Tibial artery (tissue), 4 donors: Measurements from ENCODE around the gene NKAIN1.

Experiments used
- DNase-seq, 2 donors: peaks; one replicate each; pipeline ENCODE4 v3.0.0-alpha.2; 2019
- H3K27ac ChIP-seq, 2 donors: fragments of 200-600 bp; sonication (generic) in 1 of 2; 1 replicate in 1 of 2; 2 replicates in 1 of 2; pipeline ENCODE4 v1.5.1; 2018 to 2019; ENCODE audit warnings: mild to moderate bottlenecking in 1 of 2
- H3K27me3 ChIP-seq, 2 donors: fragments of 200-600 bp; sonication (generic) in 1 of 2; one replicate each; pipeline versions ENCODE4 v1.5.1 to v1.6.0; 2016 to 2019
- H3K36me3 ChIP-seq, 3 donors: fragments of 200-600 bp; sonication (generic) in 2 of 3; one replicate each; pipeline ENCODE4 v1.5.1; 2016 to 2019; ENCODE audit warnings: mild to moderate bottlenecking in 2 of 3
- H3K4me1 ChIP-seq, 4 donors: fragments of 200-600 bp; sonication (generic) in 2 of 4; 1 replicate in 3 of 4; 2 replicates in 1 of 4; pipeline ENCODE4 v1.5.1; 2016 to 2019
- H3K4me3 ChIP-seq, 2 donors: fragments of 200-600 bp; sonication (generic) in 1 of 2; 1 replicate in 1 of 2; 2 replicates in 1 of 2; pipeline ENCODE4 v1.5.1; 2018 to 2019; ENCODE audit warnings: mild to moderate bottlenecking in 2 of 2
- H3K9me3 ChIP-seq, 3 donors: fragments of 200-600 bp; sonication (generic) in 1 of 3; one replicate each; pipeline ENCODE4 v1.5.1; 2016 to 2019
- CTCF ChIP-seq, 2 experiments: fragments of 200-600 bp in 1 of 2; fragments of 450-650 bp in 1 of 2; IDR thresholded peaks; one replicate each; pipeline ENCODE4 v1.5.1; 2017 to 2019; ENCODE audit warnings: antibody characterized with exemption in 2 of 2, mild to moderate bottlenecking in 1 of 2, moderate library complexity in 1 of 2
- intact Hi-C: fragments of 100-400 bp; cut with DNase I; formaldehyde crosslinking; loops from one replicate; pipeline ENCODE4 v1.15.0; 2023; ENCODE audit warnings: low total_unique reads

NKAIN1 gene

GRCh38 chr1:31227891-31228568 lies 11.7 kb downstream of the NKAIN1 start:
- no peak for TF ChIP-seq CTCF (IDR thresholded peaks at IDR 0.05)
- Histone ChIP-seq H3K27ac (no peak overlapping the region), H3K36me3 (no peaks in the 10 kb centered on the region), H3K4me3 (no peak overlapping the region), H3K27me3 (peaks cover 0 to 15% of the 10 kb centered on the region in 2 donors), H3K4me1 (no peaks in the 10 kb centered on the region), H3K9me3 (no peaks in the 10 kb centered on the region)
- intact Hi-C loops: no loop called here
- no peak for DNase-seq

- no peaks in the 10 kb centered on the region for H3K36me3 ChIP-seq
- no peaks in the 10 kb centered on the region for H3K4me1 ChIP-seq
- no peak overlapping the region for H3K27ac ChIP-seq
- no peak overlapping the region for H3K4me3 ChIP-seq
- H3K27me3 ChIP-seq: peaks cover 0 to 30% of the 10 kb centered on the region in 2 donors
- intact Hi-C loops: no loop called here
- TF ChIP-seq CTCF (IDR thresholded peaks at IDR 0.05): no peak
- H3K9me3 ChIP-seq: no peaks in the 10 kb centered on the region
- DNase-seq: no peak
These were observed 15.6 kb downstream of the NKAIN1 start for GRCh38 chr1:31224068-31224467.

- Histone ChIP-seq H3K4me1 (no peaks in the 10 kb centered on the region), H3K36me3 (no peaks in the 10 kb centered on the region), H3K4me3 (no peak overlapping the region), H3K9me3 (no peaks in the 10 kb centered on the region), H3K27me3 (peaks cover 0 to 33% of the 10 kb centered on the region in 2 donors), H3K27ac (no peak overlapping the region)
- intact Hi-C loops: no loop called here
- no peak for DNase-seq
- TF ChIP-seq CTCF (IDR thresholded peaks at IDR 0.05): no peak
These were observed 17.5 kb downstream of the NKAIN1 start for GRCh38 chr1:31222176-31222575.

GRCh38 chr1:31221072-31221471 lies 18.6 kb downstream of the NKAIN1 start:
- no peaks in the 10 kb centered on the region for H3K9me3 ChIP-seq
- DNase-seq: no peak
- TF ChIP-seq CTCF (IDR thresholded peaks at IDR 0.05): no peak
- no peak overlapping the region for H3K4me3 ChIP-seq
- no peak overlapping the region for H3K27ac ChIP-seq
- no peaks in the 10 kb centered on the region for H3K4me1 ChIP-seq
- intact Hi-C loops: no loop called here
- no peaks in the 10 kb centered on the region for H3K36me3 ChIP-seq
- peaks cover 0 to 34% of the 10 kb centered on the region in 2 donors for H3K27me3 ChIP-seq

- no peaks in the 10 kb centered on the region for H3K36me3 ChIP-seq
- no peaks in the 10 kb centered on the region for H3K4me1 ChIP-seq
- no peak overlapping the region for H3K27ac ChIP-seq
- H3K9me3 ChIP-seq: no peaks in the 10 kb centered on the region
- DNase-seq: no peak
- intact Hi-C loops: no loop called here
- peaks cover 0 to 46% of the 10 kb centered on the region in 2 donors for H3K27me3 ChIP-seq
- H3K4me3 ChIP-seq: no peak overlapping the region
- TF ChIP-seq CTCF (IDR thresholded peaks at IDR 0.05): no peak
These were observed 20.2 kb downstream of the NKAIN1 start for GRCh38 chr1:31219489-31219888.

GRCh38 chr1:31218705-31219104 lies 21.0 kb downstream of the NKAIN1 start:
- peaks cover 0 to 41% of the 10 kb centered on the region in 2 donors for H3K27me3 ChIP-seq
- intact Hi-C loops: no loop called here
- no peak overlapping the region for H3K27ac ChIP-seq
- no peak for TF ChIP-seq CTCF (IDR thresholded peaks at IDR 0.05)
- H3K36me3 ChIP-seq: no peaks in the 10 kb centered on the region
- no peaks in the 10 kb centered on the region for H3K9me3 ChIP-seq
- H3K4me3 ChIP-seq: no peak overlapping the region
- H3K4me1 ChIP-seq: no peaks in the 10 kb centered on the region
- no peak for DNase-seq
